Glutamatergic neuron (in vitro differentiated cells): ENCODE results near the gene HSD11B1L. TPM values are rescaled to one million over a fixed set of nuclear protein-coding genes. Genes with fewer than 3 reads are reported as not detected.

ENCODE experiments used
- DNase-seq: peaks from one replicate; pipeline ENCODE4 v3.0.0; 2022
- H3K27ac Mint-ChIP-seq: one replicate; pipeline ENCODE4 v1.8.0; 2020; ENCODE audit warnings: mild to moderate bottlenecking, mixed read lengths, inconsistent platforms; ENCODE audit not compliant: unreplicated experiment
- H3K27me3 Mint-ChIP-seq: one replicate; pipeline ENCODE4 v1.8.0; 2020; ENCODE audit warnings: mild to moderate bottlenecking, moderate library complexity, mixed read lengths, inconsistent platforms; ENCODE audit not compliant: unreplicated experiment
- H3K36me3 Mint-ChIP-seq: one replicate; pipeline ENCODE4 v1.8.0; 2020; ENCODE audit warnings: mild to moderate bottlenecking, mixed read lengths, inconsistent platforms; ENCODE audit not compliant: unreplicated experiment
- H3K4me1 Mint-ChIP-seq: one replicate; pipeline ENCODE4 v1.8.0; 2020; ENCODE audit warnings: mild to moderate bottlenecking, low read depth, mixed read lengths, inconsistent platforms; ENCODE audit not compliant: unreplicated experiment
- H3K4me3 Mint-ChIP-seq: one replicate; pipeline ENCODE4 v1.8.0; 2020; ENCODE audit warnings: mild to moderate bottlenecking, mixed read lengths, inconsistent platforms; ENCODE audit not compliant: unreplicated experiment
- H3K9me3 Mint-ChIP-seq: one replicate; pipeline ENCODE4 v1.8.0; 2020; ENCODE audit warnings: mild to moderate bottlenecking, moderate library complexity, mixed read lengths, inconsistent platforms; ENCODE audit not compliant: unreplicated experiment
- total RNA-seq: library from RNA; stranded (reverse); fragmentation: NEBNext Ultra II Directional; extraction: Animal tissue kit (Norgen Biotek cat#: 25700); gene quantifications from one replicate; pipeline ENCODE4 v1.2.1, GENCODE V29; 2021; ENCODE audit not compliant: unreplicated experiment
- TF ChIP-seq, protein P1 (sequence below): fragments of 200-600 bp; sonication (generic); IDR thresholded peaks from one replicate; pipeline ENCODE4 v1.5.0; 2021; ENCODE audit not compliant: partially characterized antibody, unreplicated experiment

Gene HSD11B1L
- total RNA-seq, 1 donor from 2014 or later: 64.4 TPM

DNA sequence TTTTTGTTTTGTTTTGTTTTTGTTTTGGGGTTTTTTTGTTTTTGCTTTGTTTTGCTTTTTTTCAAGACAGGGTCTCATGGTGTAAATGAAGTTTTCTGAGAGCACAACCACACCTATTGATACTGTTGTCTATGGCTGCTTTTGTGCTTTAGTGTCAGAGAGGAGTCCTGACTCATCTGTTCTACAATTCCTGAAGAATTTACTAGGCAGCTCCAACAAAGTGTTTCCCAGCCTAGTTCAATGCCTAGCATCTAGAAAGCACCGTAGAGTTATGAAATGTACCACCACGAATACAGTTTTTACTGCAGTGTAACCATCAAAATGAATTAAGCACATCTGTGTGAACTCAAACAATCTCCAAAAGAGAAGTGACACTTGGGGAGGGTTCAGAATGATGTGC lies 36.8 kb upstream of the HSD11B1L start:
- DNase-seq: no peak
- Mint-ChIP-seq H3K36me3 (no peaks in the 10 kb centered on the region), H3K4me3 (no peak overlapping the region), H3K4me1 (peaks cover 9% of the 10 kb centered on the region), H3K27ac (peak overlapping the region; percentile 71), H3K27me3 (peaks cover 2% of the 10 kb centered on the region), H3K9me3 (no peaks in the 10 kb centered on the region)
- TF ChIP-seq, protein P1, sequence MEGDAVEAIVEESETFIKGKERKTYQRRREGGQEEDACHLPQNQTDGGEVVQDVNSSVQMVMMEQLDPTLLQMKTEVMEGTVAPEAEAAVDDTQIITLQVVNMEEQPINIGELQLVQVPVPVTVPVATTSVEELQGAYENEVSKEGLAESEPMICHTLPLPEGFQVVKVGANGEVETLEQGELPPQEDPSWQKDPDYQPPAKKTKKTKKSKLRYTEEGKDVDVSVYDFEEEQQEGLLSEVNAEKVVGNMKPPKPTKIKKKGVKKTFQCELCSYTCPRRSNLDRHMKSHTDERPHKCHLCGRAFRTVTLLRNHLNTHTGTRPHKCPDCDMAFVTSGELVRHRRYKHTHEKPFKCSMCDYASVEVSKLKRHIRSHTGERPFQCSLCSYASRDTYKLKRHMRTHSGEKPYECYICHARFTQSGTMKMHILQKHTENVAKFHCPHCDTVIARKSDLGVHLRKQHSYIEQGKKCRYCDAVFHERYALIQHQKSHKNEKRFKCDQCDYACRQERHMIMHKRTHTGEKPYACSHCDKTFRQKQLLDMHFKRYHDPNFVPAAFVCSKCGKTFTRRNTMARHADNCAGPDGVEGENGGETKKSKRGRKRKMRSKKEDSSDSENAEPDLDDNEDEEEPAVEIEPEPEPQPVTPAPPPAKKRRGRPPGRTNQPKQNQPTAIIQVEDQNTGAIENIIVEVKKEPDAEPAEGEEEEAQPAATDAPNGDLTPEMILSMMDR: no peak

DNA sequence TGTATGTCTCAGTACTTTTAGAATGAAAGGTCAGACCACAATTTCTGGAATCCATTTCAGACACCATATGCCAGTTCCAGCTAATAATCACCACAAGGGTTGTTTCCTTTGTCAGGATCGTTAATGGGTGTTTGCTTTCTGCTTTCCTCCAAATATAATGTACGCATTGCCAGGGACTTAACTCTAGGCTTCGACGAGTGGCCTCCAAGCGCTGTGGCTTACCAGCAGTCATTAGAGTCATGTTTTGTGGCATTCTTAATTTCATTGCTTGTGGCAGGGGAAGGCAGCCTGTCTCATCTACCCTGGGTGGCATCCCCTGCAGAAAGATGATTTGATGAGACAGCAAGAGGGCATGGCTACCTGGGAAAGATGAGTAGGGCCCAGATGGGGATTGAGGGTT lies 35.4 kb upstream of the HSD11B1L start:
- no peaks in the 10 kb centered on the region for H3K36me3 Mint-ChIP-seq
- DNase-seq: no peak
- TF ChIP-seq, protein P1: no peak
- H3K4me3 Mint-ChIP-seq: no peak overlapping the region
- peaks cover 9% of the 10 kb centered on the region for H3K4me1 Mint-ChIP-seq
- peaks cover 2% of the 10 kb centered on the region for H3K27me3 Mint-ChIP-seq
- H3K9me3 Mint-ChIP-seq: no peaks in the 10 kb centered on the region
- peak overlapping the region; percentile 73 for H3K27ac Mint-ChIP-seq

DNA sequence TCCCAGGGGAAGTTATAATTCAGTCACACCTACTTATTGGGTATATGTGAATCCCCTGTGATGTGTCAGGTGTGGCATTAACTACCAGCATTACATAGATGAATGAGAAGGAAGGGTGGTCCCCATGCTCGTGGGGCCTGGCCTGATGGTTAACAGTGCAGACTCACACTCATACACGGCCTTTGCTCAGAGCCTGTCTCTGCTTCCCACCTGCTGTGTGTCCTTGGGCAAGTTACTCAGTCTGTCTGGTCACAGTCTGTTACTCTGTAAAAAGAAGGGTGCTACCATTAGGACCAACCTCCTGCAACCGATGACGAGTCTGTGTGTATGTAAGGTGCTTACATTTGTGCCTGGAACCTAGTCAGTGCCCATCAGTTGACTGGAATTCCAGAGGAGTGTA lies 34.1 kb upstream of the HSD11B1L start:
- Mint-ChIP-seq H3K27me3 (peaks cover 2% of the 10 kb centered on the region), H3K27ac (no peak overlapping the region), H3K4me3 (no peak overlapping the region), H3K36me3 (no peaks in the 10 kb centered on the region), H3K9me3 (no peaks in the 10 kb centered on the region), H3K4me1 (peaks cover 8% of the 10 kb centered on the region)
- TF ChIP-seq, protein P1: no peak
- DNase-seq: no peak

DNA sequence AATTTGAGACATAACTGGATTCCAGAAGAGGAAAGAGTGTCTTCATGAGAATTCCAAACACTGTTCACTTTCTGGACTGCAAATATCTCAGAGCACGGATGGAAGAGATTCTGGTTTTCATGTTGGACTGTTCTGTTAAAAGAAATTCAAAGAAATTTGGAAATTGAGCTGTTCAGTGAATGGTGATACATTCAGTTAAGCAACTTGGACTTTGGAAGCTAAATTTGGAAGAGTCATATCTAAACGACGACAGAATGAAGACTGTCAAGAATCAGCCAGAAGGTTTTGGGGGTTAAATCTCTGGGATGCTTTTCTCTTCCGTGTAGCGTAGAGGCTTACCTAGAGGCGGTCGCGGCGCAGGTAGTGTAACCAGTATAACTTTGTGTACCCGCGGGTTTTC lies 32.4 kb upstream of the HSD11B1L start:
- H3K27ac Mint-ChIP-seq: peak overlapping the region; percentile 66
- DNase-seq: no peak
- no peaks in the 10 kb centered on the region for H3K9me3 Mint-ChIP-seq
- H3K36me3 Mint-ChIP-seq: no peaks in the 10 kb centered on the region
- no peak overlapping the region for H3K4me3 Mint-ChIP-seq
- H3K27me3 Mint-ChIP-seq: peaks cover 2% of the 10 kb centered on the region
- TF ChIP-seq, protein P1: no peak
- H3K4me1 Mint-ChIP-seq: peaks cover 16% of the 10 kb centered on the region

DNA sequence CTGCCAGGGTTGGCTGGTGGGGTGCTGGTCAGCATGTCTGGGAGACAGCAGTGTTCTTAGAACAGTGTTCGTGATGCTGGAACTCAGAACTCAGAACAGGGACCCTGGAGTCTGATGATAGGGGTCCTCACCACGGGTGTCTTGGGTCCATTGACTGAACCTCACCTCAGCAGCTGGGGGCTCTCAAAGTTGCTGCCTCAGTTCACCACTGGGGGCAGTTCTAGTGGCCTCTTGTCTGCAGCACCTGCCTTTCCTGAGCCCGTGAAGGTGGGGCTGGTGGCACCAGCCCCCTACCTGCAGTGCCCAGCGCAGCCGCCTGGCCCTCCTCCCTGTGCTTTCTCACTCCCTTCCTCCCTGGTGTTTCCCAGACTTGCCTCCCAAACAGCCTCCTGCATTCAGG lies 29.5 kb upstream of the HSD11B1L start:
- DNase-seq: no peak
- peaks cover 3% of the 10 kb centered on the region for H3K27me3 Mint-ChIP-seq
- TF ChIP-seq, protein P1: no peak
- H3K36me3 Mint-ChIP-seq: no peaks in the 10 kb centered on the region
- H3K9me3 Mint-ChIP-seq: no peaks in the 10 kb centered on the region
- peaks cover 9% of the 10 kb centered on the region for H3K4me1 Mint-ChIP-seq
- H3K27ac Mint-ChIP-seq: no peak overlapping the region
- H3K4me3 Mint-ChIP-seq: no peak overlapping the region
